GM19351 (cell line): Measurements from ENCODE around the gene CASKIN1.

Source experiments
- ATAC-seq: cut with Tn5 transposase; IDR thresholded peaks from one replicate; pipeline ENCODE4 v1.9.1; 2021; ENCODE audit warnings: mild to moderate bottlenecking, moderate library complexity; ENCODE audit not compliant: unreplicated experiment

The CASKIN1 gene

DNA sequence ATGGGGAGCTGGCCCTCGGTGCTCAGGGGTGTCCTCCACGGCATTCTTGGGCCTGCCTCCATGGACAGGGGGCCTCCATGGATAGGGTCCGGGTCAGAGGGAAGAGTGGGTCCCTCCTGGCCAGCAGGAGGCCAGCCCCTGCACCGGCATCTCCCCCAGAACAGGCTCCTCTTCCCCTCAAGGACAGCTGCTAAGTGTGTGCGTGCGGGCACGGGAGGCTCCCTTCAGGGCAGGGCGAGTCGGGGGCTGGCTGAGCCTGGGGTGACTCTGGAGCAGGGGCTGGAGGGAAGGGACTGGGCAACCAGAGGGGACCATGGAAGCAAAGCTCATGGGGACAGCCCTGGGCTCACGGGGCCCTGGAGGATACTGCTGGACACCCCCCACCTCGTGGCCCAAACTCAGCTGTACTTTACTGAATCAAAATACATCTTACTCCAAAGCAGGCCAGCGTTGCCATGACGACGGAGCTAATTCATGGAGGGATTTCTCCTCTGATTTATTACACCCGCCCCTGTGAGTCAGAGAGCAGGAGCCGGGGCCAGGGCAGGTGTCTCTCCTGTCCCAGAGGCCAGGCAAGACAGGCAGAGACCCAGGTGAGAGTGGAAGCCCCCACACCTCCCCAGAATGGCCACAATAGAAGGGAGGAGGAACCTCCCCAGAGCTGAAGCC, 2.1 kb downstream of the CASKIN1 start:
- ATAC-seq, result no peak

DNA sequence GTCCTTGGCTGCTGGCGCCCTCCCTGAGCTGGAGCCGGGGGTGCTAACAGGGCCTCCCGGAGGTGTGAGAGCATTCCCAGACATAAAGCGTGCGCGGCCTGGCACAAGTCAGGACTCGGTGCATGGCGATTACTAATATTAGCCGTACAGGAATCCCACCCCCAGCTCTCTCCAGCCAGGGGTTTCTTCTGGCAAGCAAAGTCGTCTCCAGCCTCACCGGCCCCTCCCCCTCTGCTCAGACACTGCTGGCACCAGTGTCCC, 5.0 kb downstream of the CASKIN1 start:
- ATAC-seq, result no peak

DNA sequence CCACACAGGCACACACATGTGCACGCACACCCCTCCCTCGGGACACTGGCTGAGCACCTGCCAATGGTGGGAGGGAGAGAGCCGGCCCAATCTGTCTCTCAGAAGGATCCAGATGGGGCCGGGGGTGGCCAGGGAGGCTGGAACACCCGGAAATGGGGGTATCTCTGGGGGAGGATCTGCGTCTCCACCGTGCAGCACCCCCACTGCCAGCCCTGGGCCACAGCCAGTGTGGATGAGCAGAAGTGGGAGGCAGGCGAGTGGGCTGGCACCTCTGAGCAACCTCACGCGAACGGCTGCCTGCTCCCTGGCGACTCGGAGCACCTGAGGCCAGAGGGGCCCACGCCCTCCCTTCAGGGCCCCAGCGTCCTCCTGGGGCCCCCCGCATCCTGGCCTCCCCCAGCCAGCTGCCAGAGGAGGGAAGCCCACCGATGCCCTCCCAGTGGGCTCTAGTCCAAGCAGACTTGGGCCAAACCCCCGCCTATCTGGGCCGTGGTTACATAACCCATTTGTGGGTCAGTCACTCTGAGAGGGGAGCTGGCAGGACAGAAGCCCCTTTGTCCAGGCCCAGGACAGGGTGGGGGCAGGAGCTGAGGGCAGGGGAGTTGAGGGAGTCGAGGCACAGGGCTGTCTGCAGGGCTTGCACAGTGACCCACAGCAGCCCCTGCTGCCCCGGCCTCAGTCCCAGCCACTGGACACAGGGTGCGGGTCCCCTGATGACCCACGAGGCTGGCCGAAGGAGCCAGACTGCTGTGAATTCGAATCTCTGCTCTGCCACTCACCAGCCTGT, 5.6 kb downstream of the CASKIN1 start:
- no peak for ATAC-seq

DNA sequence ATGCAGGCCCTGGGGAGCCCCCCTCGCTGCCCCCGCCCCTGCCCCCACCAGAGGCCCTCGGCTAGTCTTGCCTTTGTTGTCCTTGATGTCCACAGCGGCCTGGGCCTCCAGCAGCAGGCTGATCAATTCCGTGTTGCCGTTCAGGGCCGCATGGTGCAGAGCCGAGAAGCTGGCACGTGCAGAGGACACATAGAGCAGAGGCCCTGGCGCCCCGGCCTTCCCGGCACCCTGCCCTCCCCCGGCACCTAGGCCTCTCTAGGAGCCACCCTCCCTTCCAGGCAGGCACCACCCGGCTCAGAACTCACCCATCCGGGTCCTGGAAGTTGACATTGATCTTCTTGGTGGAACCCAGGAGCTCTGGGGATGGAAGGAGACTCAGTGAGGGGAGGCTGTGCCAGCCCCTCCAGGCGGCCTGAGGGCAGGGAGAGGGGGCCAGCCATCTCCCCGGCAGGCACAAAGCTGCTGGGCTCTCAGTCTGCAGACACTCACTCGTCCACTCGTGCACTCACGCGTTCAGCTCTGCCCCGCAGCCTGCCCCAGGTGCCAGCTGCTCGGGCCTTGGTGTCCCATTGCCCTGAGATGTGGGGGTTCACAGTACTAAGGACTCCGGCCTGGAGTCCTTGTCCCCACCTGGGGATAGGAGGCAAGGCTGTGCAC, 6.3 kb downstream of the CASKIN1 start:
- no peak for ATAC-seq

DNA sequence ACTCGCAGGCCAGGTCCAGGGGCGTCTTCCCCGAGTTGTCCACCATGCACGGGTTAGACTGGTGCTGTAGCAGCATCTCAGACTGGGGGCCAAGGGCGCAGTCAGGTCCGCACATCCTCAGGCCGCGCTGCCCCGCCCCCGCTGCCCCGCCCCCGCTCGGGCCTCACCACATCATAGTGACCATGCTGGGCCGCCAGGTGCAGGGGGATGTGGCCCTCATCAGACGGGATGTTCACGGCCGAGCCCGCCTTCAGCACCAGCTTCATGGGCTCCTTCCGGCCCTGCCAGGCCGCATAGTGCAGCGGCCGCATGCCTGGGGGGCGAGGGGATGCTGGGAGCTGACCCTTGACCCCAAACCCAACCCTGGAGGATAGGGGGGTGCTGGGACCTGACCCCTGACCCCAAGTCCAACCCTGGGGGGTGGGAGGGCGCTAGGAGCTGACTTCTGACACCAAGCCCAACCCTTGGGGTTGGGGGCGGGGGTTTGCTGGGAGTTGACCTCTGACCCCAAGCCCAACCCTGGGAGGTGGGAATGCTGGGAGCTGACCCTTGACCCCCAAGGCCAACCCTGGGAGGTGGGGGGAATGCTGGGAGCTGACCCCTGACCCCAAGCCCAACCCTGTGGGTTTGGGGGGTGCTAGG, 7.0 kb downstream of the CASKIN1 start:
- ATAC-seq, result no peak

DNA sequence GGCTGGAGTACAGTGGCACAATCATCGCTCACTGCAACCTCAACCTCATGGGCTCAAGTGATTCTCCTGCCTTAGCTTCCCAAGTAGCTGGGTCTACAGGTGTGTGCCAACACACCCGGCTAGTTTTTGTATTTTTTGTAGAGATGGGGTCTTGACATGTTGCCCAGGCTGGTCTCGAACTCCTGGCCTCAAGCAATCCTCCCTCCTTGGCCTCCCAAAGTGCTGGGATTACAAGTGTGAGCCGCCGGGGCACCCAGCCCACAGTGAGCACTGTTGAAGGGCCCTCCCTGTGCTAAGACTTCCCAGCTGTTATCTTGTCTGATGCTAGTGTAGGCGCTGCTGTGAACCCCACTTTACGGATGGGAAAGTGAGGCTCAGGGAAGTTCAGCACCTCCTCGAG, 8.0 kb downstream of the CASKIN1 start:
- ATAC-seq, result no peak

DNA sequence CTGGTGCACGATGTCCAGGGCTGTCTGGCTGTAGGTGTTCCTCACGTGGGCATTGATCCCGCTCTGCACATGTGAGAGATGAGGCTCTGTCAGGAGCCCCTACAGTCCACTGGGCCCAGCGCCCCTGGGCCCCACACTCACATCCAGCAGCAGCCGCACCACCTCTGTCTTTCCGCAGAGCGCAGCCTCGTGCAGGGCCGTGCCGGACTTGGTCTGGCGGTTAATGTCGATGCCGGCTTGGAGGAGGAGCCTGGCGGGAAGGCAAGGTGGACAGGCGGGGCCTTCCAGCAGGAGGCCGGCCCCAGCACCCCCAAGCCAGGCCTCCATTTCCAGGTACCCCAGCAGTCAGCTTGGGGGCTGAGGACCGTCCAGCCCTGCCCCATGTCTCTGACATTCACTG, 9.2 kb downstream of the CASKIN1 start:
- no peak for ATAC-seq

DNA sequence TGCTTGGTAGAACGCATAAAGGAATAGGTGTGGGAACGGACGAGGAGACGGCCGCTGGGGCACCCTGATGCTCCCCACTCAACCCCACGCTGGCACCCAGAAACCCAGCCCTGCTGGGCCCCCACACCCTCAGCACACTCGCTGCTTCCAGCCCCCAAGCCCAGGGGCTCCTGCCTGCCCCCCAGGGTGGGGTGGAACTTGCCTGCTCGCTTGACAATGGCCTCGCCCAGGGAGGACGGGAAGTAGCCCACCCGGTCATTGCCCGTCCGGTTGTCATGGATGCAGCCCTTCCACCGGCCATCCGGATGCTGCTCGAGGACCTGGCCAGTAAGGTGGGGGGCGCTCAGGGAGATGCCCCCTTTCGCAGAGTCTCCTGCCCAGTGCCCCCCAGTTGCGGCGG, 9.9 kb downstream of the CASKIN1 start:
- ATAC-seq, result no peak

DNA sequence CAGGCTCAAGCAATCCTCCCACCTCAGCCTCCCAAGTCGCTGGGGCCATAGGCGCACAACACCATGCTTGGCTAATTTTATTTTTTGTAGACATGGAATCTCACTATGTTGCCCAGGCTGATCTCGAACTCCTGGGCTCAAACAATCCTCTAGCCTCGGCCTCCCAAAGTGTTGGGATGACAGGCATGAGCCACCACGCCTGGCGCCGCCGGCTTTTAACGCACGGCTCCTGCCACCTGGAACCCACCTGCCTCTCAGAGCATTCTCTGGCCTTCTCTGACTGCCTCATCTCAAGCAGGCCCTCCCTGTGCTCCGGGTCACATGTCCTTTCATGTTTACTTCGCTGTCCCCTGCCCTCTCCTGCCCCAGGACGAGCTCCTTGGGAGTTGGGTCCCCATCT, 10.3 kb downstream of the CASKIN1 start:
- ATAC-seq, result no peak

DNA sequence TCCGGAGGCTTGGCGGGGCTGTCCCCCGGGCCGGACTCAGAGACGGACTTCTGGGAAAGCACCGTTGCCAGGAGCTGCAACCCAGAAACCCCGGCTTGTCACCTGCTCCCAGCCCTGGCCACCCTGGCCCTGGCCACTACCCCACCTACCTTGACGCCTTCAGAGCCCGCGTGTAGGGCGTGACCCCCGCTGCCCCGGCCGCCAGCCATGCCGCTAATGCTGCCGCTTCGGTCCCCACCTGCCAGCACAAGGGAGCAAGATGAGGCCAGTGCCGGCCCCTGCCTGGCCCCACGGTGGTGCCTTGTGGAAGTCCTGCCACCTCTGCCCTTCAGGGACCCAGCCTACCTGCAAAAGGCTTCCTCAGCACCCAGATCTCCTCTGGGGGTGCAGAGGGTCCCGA, 11.4 kb downstream of the CASKIN1 start:
- no peak for ATAC-seq

DNA sequence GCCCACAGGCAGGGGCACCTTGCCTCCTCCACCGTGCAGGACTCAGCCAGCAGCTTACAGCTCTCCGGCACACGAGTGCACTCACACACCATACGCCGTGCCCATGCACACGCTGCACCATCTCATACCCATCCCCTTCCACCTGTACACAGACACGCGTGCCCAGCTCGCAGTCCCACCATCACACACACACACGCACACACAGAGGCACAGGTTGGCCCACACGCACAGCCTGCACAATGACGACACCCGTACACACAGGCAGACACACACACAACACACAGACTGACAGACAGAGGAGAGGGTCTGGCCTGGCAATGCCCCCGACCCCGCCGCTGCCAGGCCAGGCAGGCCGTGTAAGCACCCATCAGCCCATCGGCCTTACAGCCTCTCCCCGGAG, 12.1 kb downstream of the CASKIN1 start:
- no peak for ATAC-seq

DNA sequence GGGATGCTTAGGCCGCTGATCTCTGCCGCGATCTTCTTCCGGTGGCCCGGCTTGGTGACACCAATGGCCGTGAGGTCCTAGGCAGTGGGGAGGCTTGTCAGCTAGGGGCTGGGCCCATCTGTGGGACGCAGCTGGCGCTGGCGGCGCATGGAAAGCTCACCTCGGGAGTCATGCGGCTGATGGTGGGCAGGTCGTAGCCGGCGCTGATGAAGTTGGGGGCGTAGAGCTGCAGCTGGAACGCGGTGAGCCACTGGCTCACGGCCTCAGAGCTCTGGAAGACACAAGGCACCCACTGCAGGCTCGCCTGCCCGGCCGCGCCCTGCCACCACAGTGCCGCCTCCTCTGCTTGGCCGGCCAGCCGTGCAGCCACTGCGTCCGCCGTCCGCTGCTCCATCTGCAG, 12.7 kb downstream of the CASKIN1 start:
- no peak for ATAC-seq

DNA sequence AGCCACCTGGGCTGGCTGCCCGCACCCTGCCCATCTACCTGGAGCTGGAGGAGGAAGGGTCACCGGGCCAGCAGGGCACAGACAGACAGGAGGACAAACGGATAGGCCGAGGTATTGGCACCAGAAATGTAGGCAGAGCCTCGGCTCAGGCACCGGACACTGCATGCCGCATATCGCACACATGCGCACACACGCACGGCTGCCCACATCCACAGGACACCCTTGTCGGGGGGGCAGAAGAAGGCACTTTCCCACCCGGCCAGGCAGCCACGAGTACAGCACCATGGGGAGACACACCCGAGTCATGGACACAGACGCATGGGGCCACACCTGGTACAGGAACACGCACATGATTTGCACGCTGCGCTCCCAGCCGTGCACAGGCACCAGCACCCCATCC, 14.5 kb downstream of the CASKIN1 start:
- ATAC-seq, result no peak

DNA sequence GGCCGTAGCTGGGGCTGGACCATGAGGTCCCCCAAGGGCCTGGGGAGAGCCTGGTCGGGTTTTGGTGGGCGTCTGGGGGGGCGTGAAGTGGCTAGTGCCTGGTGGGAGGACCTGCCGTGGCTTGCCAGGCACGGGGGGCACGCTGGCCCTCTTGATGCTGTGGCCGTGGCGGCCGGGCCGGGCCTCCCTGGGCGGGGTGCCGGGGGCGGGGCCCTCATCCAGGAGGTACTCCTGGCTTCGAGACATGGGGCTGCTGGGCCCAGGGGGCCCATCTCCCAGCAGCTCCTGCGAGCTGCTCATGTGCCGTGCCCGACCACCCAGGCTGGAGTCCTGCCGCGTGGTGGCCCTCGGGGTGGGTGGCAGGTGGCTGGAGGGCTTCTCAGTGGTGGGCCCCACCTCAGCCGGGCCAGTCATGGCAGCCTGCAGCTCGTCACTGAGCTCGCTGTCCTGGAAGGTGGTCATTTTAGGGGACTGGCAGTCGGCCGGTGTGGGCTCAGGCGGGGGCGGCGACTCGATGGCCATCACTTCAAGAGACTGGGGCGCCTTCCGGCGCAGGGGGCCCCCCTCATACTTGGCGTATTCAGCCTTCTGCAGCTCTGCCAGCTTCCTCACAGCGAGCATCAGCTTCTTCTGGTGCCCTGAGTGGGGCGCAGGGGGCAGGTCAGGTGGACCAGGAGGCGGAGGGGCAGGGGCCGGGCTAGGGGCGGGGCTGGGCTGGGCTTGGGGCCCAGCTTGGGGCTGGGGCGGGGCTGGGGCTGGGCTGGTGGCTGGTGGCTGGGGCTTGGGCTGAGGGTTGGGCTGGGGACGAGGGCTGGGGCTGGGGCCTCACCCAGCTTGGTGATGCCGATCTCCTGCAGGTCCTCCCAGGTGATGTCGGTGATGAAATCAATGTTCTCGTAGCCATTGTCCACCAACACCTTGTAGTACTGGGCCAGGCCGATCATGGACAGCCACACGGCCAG, 15.2 kb downstream of the CASKIN1 start:
- no peak for ATAC-seq

DNA sequence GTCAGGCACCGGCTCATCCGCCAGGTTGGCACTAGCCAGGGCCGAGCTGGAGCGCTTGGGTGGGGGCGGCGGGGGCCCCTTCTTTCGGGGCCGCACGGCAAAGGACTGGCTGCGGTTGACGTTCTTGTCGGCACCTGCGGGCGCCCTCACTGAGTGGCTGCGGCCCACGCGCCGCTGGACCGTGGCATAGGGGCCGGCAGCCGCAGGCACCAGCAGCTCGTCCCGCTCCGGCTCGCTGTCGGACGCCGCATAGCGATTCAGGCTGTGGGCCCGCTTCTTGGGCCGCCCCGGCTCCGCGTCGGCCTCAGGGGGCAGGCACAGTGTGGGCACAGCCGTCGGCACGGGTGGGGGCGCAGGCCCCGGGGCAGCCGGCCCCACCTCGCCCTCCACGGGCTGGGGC, 15.9 kb downstream of the CASKIN1 start:
- ATAC-seq, result no peak

DNA sequence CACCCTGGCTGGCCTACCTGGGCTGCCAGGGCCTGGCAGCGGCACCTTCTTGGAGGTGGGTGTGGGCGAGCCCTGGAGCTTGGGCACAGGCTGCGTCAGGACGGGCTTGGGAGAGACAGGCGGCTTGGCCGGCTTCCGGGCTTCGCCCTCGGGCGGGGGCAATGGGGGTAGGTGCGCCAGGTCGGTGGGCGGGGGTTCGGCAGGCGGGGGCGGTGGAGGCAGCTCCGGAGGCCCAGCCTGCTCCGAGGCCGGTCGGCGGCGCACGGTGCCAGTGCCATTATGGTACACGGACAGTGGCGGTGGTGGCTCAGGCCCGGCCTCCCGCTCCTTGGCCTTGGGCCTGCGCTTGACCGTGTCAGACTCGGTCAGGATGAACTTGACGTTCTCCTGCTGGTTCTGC, 16.8 kb downstream of the CASKIN1 start:
- ATAC-seq, result no peak

DNA sequence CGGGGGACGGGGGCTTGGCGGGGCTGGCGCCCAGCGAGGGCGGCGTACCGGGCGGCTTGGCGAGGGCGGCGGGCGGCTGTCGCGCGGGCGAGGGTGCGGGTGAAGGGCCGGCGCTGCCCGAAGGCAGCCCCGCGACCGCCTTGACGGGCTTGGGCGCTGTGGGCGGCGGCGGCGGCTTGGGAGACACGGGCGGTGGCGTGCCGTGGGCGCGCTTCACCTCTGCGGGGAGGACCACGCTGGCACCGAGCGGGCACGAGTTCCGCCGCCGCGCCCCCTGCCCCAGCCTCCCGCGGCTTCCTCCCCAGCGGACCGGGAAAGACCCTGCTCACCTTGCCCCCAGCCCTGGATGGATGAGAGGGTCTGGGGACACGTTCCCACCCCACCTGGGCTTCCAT, 17.3 kb downstream of the CASKIN1 start:
- no peak for ATAC-seq

DNA sequence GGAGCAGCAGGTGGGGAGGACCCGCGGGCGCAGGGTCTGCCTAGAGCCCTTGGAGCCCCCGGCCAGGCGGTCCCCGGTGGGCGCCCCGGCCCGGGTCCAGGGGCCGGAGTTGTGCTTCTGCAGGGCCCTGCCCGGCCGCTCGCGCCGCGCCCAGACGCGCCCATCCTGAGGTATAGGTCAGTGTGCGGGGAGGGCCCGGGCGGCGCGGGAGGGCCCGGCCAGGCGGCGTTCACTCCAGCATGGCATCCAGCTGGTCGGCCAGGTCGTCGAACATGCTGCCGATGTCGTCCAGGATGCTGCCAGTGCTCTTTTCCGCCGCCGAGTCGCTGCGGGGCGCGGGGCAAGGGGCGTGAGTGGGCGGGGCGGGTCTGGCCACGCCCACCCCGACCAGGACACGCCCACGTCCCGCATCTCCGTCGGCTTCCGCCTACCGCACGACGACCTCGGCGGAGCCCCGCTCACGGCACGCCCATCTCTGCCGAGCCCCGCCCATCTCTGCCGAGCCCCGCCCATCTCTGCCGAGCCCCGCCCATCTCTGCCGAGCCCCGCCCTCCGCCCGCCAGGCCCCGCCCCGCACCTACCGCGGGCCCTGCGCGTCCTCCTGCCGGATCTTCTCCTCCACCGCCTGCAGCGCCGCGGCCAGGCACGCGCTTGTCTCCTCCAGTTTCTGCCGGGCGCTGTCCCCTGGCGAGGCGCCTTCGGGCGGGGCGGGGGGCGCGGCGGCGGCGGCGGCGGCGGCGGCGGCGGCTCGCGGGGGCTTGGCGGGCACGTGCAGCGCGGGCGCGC, 17.9 kb downstream of the CASKIN1 start:
- ATAC-seq, result no peak

DNA sequence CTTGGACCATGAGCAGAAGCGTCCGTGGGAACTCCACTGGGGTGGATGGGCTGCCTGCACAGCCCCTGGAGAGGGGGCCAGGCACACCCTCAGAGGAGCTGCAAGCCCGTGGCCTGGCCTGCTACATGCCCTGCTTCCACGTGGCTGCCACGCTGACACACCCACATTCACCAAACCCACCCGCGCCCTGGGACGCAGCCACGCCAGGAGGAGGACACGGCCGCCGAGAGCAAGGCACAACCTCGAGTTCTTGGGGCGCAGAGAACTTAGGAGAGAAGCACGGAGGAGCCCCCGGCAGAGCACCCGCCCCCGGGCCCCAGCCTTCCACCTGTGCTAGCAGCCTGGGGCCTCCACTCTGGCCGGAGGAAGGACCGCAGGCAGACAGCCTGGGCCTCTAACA, 18.8 kb downstream of the CASKIN1 start:
- ATAC-seq, result no peak

DNA sequence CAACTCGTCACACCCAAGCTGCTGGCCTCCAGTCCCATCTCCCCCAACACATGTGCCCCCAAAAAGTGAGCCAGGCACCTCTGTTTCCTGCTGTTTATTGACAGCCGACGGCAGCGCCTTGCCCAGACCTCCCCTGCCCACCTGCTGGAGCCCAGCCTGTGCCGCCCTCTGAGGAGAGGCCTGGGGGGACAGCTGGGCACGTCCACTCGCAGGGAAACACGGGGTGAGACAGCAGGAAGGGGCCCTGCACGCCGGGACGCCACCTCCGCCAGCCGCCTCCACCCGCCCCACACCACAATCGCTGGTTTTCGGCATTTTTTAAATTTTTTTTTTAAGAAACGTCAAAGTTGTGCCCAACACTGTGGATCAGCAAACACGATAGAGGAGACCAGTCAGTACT, 19.3 kb downstream of the CASKIN1 start:
- ATAC-seq, result no peak
